Uterus (tissue), 4 donors: ENCODE results near the gene KIF5A. TPM values are rescaled to one million over a fixed set of nuclear protein-coding genes. Genes with fewer than 3 reads are reported as not detected.

Source experiments
- DNase-seq, 2 donors: peaks; one replicate each; pipeline ENCODE4 v3.0.0-alpha.2; 2019 to 2020
- H3K27ac ChIP-seq, 2 donors: fragments of 200-600 bp; sonication (generic); 1 replicate in 1 of 2; 2 replicates in 1 of 2; pipeline ENCODE4 v1.5.1; 2016 to 2018
- H3K27me3 ChIP-seq, 2 donors: fragments of 200-600 bp; sonication (generic); one replicate each; pipeline ENCODE4 v1.5.1; 2018 to 2019; ENCODE audit warnings: control low read depth in 1 of 2
- H3K36me3 ChIP-seq, 2 donors: fragments of 200-600 bp; sonication (generic); one replicate each; pipeline ENCODE4 v1.5.1; 2019; ENCODE audit warnings: control low read depth in 1 of 2
- H3K4me1 ChIP-seq, 2 donors: fragments of 200-600 bp; sonication (generic); one replicate each; pipeline ENCODE4 v1.5.1; 2018 to 2019; ENCODE audit warnings: control low read depth in 1 of 2
- H3K4me3 ChIP-seq, 2 donors: fragments of 200-600 bp; sonication (generic); 1 replicate in 1 of 2; 2 replicates in 1 of 2; pipeline ENCODE4 v1.5.1; 2018 to 2019; ENCODE audit warnings: mild to moderate bottlenecking in 1 of 2
- H3K9me3 ChIP-seq, 2 donors: fragments of 200-600 bp; sonication (generic); one replicate each; pipeline ENCODE4 v1.5.1; 2019; ENCODE audit warnings: control low read depth in 1 of 2
- CTCF ChIP-seq, 4 experiments: fragments of 200-600 bp in 2 of 4; fragments of 450-650 bp in 2 of 4; sonication (generic) in 2 of 4; IDR thresholded peaks; one replicate each; pipeline ENCODE4 v1.5.1; 2016 to 2019; ENCODE audit warnings: antibody characterized with exemption in 4 of 4, mild to moderate bottlenecking in 2 of 4, moderate library complexity in 1 of 4
- POLR2A ChIP-seq, 2 donors: fragments of 450-650 bp; IDR thresholded peaks; one replicate each; pipeline ENCODE4 v1.6.1; 2016; ENCODE audit warnings: antibody characterized with exemption in 2 of 2, mild to moderate bottlenecking in 1 of 2, moderate library complexity in 1 of 2
- intact Hi-C: fragments of 100-400 bp; cut with DNase I; formaldehyde crosslinking; loops from one replicate; pipeline ENCODE4 v1.15.1; 2023; ENCODE audit warnings: low total_unique reads
- total RNA-seq, 4 donors: library from RNA; depleted of rRNA in 3 of 4; stranded (reverse); fragments of >200 nt in 3 of 4; gene quantifications; one replicate each; pipeline versions ENCODE4 v1.1.0 to v1.2.4, GENCODE V29; 2014 to 2023
- donor health status: DM: yes; HTN: yes; CAD: no.

KIF5A gene
- total RNA-seq, 4 donors from 2014 or later = 0.59 to 5.1 (median 1.9) TPM

GRCh38 chr12:57528176-57528575, 21.7 kb upstream of the KIF5A start:
- H3K36me3 ChIP-seq = no peaks in the 10 kb centered on the region
- H3K4me3 ChIP-seq = no peak overlapping the region
- H3K4me1 ChIP-seq = peaks cover 4 to 19% of the 10 kb centered on the region in 2 donors
- no peaks in the 10 kb centered on the region for H3K27me3 ChIP-seq
- no peak for DNase-seq
- no peaks in the 10 kb centered on the region for H3K9me3 ChIP-seq
- TF ChIP-seq CTCF (IDR thresholded peaks at IDR 0.05) (no peak), POLR2A (IDR thresholded peaks at IDR 0.05) (no peak)
- intact Hi-C loops = no loop called here
- no peak overlapping the region for H3K27ac ChIP-seq

- no peaks in the 10 kb centered on the region for H3K36me3 ChIP-seq
- H3K4me1 ChIP-seq = peaks cover 4 to 13% of the 10 kb centered on the region in 2 donors
- H3K27ac ChIP-seq = no peak overlapping the region
- H3K27me3 ChIP-seq = no peaks in the 10 kb centered on the region
- H3K9me3 ChIP-seq = no peaks in the 10 kb centered on the region
- intact Hi-C loops = no loop called here
- no peak for DNase-seq
- TF ChIP-seq POLR2A (IDR thresholded peaks at IDR 0.05) (no peak), CTCF (IDR thresholded peaks at IDR 0.05) (no peak)
- no peak overlapping the region for H3K4me3 ChIP-seq
These were observed 20.9 kb upstream of the KIF5A start for GRCh38 chr12:57528831-57529555.

GRCh38 chr12:57529831-57530230, 20.0 kb upstream of the KIF5A start:
- no peak overlapping the region for H3K27ac ChIP-seq
- intact Hi-C loops = no loop called here
- DNase-seq = no peak

GRCh38 chr12:57530396-57531142, 19.3 kb upstream of the KIF5A start:
- Histone ChIP-seq H3K9me3 (no peaks in the 10 kb centered on the region), H3K4me3 (no peak overlapping the region), H3K4me1 (no peaks in the 10 kb centered on the region), H3K27me3 (no peaks in the 10 kb centered on the region), H3K27ac (no peak overlapping the region), H3K36me3 (no peaks in the 10 kb centered on the region)
- intact Hi-C loops = no loop called here
- TF ChIP-seq CTCF (IDR thresholded peaks at IDR 0.05) (no peak), POLR2A (IDR thresholded peaks at IDR 0.05) (no peak)
- no peak for DNase-seq

More at GRCh38 chr12:57529831-57530230, 20.0 kb upstream of the KIF5A start:
- no peaks in the 10 kb centered on the region for H3K9me3 ChIP-seq
- H3K4me1 ChIP-seq = peaks cover under 1 to 5% of the 10 kb centered on the region in 2 donors
- TF ChIP-seq POLR2A (IDR thresholded peaks at IDR 0.05) (no peak), CTCF (IDR thresholded peaks at IDR 0.05) (no peak)
- no peaks in the 10 kb centered on the region for H3K36me3 ChIP-seq
- H3K27me3 ChIP-seq = no peaks in the 10 kb centered on the region
- no peak overlapping the region for H3K4me3 ChIP-seq

- no peaks in the 10 kb centered on the region for H3K4me1 ChIP-seq
- H3K9me3 ChIP-seq = no peaks in the 10 kb centered on the region
- no peak for TF ChIP-seq CTCF (IDR thresholded peaks at IDR 0.05)
- no peak for TF ChIP-seq POLR2A (IDR thresholded peaks at IDR 0.05)
- H3K27ac ChIP-seq = no peak overlapping the region
- H3K4me3 ChIP-seq = no peak overlapping the region
- DNase-seq = no peak
- no peaks in the 10 kb centered on the region for H3K27me3 ChIP-seq
- H3K36me3 ChIP-seq = no peaks in the 10 kb centered on the region
- intact Hi-C loops = no loop called here
These were observed 18.0 kb upstream of the KIF5A start for GRCh38 chr12:57531836-57532235.
